Activated CD8-positive, alpha-beta memory T cell treated with anti-CD3 and anti-CD28 coated beads, Interleukin-2, amount 50 U/mL, for 1 hour (primary cell): ENCODE results near the gene MAN2A1.
"Not testable (repeated sequence)": the region's sequence is repeated elsewhere in the genome, so short reads cannot be mapped to it uniquely, and the experiment has no call there.

ENCODE experiments used
- DNase-seq: peaks from one replicate; pipeline ENCODE4 v3.0.0-alpha.2; 2020; ENCODE audit errors: extremely low read depth

MAN2A1 gene

DNA sequence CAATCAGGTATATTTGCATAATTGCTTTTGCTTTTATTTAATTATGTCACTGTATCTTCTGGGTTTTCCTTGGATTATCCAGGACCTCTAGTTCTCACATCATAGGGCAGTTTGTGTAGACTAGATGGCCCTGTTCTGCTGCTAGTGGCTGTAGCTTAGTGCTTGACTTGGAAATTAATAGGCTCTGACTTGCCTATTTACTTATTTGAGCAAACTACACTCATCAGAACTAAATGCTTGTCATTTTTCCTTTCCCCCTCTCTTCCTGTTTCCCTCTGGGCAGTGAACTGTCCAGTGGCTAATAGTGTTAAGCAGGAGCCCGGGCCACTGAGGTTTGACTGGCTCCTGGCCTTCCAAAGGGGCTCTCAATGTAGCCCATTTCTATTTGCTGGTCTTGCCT, 135.7 kb downstream of the MAN2A1 start:
- no peak for DNase-seq

DNA sequence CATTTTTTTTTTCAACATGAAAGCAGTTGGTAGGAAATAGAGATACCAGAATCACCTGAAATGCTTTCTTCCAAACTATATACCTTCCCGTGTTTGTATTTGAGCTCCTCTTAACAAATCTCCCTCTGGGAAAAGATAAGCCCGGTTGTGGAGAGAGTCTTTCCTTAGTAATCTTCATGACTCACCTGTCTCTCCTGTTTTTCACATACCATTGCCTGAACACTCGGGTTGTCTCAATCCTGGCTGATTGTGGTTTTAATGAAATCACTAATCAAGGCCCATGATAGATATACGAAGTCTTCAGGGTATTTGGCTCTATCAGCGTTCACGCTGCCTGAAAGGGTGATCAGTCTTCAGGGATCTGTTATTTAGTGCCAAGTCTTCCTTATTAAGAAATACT, 136.7 kb downstream of the MAN2A1 start:
- no peak for DNase-seq

DNA sequence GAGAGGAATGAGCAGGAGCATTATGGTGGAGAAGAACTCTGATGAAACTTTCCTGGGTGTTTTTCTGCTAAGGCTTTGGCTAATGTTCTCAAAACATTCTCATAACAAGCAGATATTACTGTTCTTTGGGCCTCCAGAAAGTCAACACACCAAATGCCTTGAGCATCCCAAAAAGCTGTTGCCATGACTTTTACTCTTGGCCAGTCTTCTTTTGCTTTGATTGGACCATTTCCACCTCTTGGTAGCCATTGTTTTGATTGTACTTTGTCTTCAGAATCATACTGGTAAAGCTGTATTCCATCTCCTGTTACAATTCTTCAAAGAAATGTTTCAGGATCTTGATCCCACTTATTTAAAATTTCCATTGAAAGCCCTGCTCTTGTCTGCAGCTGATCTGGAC, 139.6 kb downstream of the MAN2A1 start:
- no peak for DNase-seq

DNA sequence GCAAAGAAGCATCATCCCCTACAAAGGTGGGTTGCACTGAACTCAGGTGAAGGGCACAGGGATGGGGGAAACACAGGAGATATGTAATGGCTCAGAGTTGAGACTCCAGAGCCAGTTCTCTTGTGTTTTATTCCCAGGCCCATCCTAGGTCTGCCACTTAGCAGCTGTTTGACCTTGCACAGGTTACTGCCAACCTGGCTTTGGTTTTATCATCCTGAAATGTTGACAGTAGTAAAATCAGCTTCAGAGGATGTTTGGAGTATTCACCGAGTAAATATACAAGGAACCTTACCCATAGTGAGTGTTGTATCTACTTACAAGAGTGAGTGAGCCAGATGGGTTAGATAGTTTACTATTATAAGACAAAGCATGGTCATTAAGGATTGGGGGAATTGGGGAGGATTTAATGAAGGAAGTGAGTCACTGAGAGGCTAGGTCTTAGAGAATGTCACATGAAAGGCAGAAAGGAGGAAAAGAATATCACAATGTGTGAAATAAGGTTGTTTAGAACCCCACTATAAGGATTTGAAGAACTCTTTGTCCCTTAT, 141.3 kb downstream of the MAN2A1 start:
- no peak for DNase-seq

DNA sequence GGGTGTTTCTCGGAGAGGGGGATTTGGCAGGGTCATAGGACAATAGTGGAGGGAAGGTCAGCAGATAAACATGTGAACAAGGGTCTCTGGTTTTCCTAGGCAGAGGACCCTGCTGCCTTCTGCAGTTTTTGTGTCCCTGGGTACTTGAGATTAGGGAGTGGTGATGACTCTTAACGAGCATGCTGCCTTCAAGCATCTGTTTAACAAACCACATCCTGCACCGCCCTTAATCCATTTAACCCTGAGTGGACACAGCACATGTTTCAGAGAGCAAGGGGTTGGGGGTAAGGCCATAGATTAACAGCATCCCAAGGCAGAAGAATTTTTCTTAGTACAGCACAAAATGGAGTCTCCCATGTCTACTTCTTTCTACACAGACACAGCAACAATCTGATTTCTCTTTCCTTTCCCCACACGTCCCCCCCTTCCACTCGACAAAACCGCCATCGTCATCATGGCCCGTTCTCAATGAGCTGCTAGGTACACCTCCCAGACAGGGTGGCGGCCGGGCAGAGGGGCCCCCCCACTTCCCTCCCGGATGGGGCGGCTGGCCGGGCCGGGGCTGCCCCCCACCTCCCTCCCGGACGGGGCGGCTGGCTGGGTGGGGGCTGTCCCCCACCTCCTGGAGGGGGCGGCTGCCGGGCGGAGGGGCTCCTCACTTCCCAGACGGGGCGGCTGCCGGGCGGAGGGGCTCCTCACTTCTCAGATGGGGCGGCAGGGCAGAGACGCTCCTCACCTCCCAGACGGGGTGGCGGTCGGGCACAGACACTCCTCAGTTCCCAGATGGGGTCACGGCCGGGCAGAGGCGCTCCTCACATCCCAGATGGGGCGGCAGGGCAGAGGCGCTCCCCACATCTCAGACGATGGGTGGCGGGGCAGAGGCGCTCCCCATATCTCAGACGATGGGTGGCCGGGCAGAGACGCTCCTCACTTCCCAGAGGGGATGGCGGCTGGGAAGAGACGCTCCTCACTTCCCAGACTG, 142.8 kb downstream of the MAN2A1 start:
- not testable (repeated sequence) for DNase-seq

DNA sequence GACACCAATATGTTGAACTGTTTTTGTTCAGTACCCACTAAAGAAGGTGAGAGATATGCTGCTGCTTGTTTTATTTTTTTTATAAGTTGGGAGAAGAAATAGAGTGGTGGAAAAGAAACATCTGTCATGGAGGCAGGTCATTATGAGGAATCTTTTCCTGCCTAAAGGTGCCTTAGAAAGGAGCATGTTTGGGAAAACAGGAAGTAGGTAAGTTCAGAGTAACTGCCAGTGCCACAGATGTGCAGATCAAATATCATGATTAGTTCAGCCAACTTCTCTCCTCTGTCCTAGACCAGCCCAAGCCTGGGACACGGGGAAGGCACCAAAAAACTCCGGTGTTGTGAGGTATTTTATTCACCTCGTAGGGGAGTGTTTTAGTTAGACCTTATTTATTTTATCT, 144.2 kb downstream of the MAN2A1 start:
- no peak for DNase-seq

DNA sequence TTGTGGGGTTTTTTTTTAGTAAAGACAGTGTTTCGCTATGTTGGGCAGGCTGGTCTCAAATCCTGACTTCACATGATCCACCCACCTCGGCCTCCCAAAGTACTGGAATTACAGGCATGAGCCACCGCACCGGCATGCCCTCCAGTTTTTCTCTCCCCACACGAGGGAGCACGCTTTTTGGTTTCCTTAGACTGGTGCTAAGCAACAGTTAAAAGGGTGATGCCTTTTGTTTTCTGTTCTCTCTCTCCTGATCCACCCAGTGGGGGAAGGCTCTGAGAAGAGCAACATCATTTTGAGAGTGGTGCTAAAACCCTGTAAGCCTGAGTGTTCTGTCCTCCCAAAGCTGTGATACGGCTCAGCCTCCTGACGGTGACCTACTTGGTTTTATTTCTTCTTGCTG, 146.6 kb downstream of the MAN2A1 start:
- DNase-seq: no peak

DNA sequence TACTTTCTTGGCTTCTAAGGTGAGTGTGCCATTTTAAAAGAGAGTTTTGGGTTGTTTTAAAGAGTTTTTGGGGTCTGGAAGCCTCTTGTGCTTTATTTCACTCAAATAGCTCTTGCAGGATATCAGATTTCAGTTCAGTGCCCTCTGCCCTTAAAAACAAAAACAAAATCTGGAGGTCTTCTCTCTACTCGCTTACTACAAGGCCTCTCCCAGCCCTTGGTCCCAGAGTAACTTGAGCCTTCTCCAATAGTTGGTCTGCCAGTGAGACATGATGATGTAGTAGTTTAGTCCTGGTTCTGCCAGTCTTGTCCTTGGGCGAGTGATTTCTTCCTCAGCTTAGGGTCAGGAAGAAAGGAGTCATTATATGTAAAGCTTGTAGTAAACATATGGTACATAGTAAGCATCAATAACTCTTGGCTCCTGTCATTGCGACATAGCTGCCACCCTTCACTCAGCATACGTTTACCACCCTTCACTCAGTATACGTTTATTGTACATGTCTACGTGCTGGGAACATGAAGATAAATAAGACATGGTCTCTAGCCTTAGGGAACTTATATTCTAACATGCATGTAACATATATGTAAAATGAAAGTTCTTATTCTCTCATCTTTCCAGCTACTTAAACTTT, 147.6 kb downstream of the MAN2A1 start:
- no peak for DNase-seq

DNA sequence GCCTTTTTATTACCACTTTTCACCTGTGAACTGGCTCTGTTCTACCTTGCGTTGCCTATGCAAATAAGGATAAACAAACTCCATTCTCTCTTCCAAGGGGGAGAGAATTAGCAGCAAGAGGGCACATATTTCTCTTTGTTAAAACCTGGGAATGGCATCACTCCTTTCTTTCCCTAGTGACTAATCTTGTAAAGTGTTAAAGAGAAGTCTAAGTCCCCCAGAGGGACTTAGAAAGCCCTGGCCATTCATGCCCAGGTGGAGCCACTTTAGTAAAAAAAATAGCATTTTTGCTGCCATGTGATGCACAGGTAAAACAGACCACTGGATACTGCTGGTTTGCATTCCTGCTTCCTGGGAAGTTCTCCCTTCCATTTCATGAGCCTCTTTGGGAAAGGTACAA, 148.4 kb downstream of the MAN2A1 start:
- DNase-seq: no peak

DNA sequence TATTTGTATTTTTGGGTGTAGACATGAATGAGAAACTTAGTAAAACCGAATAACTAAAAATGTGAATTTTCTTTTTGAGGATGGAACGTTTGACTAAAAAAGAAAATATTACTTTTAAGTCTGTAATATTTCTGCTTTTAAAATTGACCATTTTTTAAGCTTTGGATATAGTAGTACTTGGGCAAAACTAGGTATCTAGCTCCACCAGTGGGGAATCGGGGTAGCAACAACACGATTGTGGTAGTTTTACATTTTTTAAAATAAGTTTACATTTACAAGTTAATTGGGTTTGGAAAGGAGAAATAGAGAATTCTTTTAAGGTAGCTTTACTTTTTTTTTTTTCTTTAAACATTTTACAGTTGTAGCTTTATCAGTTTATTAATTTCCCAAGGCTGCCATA, 154.4 kb downstream of the MAN2A1 start:
- DNase-seq: no peak

DNA sequence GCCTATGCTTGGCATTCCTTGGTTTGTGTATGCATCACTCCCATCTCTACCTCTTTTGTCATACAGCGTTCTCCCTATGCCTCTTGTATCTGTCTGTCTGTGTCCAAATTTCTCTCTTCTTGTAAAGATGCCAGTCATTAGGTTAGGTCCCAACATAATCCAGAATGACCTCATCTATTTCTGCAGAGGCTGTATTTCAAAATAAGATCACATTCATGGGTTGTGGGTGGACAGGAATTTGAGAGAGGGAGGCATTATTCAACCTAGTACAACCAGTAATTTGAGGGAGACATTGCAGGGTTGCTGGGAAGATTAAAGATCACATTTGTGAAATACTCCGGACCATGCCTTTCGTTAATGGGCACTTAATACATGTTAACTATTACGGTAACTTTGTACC, 155.0 kb downstream of the MAN2A1 start:
- no peak for DNase-seq

DNA sequence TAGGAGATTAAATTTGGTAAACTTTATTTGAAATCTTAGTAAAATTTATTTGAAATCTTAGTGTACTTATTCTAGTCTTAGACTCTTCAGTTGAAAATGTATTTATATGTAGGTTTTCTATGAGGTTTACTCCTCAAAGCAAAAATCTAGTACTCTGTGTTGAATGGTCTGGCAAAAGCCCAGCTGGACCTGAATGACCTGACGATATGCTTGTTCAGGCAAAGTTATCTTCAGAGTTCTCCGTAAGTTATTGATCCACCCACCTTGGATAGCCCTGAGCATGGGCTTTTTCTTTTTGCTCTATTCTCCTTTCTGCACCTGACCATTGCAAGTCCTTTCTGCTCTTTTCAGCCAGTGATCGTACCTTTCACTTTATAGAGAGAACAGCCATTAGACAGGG, 158.4 kb downstream of the MAN2A1 start:
- DNase-seq: no peak

DNA sequence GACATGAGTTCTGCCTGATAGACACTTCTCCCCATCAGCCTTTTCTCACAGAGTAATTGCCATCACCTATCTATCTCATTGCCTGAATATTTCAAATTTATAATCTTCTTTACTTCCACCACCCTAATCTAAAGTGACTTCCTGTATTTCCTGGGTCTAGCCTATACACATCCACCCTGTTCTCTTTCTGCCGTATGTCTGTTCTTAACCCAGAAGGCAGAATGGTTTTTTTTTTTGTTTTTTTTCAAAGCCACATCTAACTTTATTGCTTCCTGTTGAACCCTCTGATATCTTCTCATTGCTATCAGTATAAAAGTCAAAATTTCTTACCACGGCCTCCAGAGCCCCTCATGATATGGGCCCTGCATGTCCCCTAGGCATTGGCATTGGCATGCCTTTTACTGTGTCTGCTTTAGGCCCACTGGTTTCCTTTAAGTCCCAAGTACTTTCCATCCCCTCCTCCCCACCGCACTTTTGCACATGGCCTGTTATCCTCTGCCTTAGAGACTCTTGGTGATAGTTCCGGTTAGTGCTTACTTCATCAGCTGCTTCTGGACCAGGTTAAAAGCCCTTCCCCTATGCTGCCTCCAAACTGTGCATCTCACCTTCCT, 159.9 kb downstream of the MAN2A1 start:
- DNase-seq: no peak

DNA sequence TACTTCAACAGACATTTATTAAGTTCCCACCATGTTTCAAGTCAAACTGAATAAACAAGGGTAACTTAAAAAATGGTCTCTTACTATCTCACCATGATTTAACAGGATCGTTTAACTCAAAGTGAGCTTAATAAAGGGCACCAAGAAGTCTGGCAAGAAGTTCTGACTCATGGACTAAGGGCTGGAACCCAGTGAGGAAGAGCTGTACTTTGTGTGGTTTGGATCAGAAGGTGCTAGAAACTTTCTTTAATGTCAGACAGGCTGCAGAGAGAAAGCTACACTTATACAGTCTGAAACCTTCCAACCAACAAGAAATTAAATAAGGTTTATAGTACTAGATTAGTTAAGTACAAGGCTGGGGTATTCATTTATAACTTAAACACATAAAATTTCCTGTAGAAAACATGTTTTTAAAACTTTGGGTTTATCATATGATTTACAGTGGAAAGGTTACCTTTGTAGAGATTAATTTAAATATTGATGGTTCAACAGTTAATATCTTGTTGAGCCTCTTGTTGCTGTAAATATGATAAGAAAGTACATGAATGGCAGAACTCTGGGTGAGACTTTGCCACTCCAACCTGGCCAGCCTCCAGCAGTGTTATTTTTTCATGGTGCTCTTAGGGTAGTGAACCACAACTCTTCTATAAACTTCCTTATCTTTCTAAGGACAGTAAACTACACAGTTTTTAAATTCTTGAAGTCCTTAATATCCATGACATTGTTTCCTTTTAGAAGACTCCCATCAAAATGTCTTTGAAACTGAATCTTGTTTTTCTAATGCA, 162.8 kb downstream of the MAN2A1 start:
- DNase-seq: no peak

DNA sequence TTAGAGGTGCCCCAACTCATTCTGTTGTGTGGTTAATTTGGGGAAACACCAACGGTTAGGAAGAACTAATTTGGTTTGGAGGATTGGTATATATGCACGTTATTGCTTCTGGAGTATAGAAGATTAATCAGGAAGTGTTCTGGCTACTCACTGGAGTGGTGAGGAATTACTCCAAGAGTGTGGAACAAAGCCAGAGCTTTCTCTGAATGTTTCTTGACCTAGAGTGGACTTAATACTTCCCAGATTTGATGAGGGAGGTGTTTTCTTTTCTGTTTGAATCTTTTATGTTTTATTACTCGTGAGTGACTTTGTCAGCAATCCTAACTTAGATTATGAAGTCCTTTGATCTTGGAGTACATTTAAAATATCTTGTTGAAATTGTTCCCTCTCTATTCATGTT, 163.7 kb downstream of the MAN2A1 start:
- DNase-seq: no peak

DNA sequence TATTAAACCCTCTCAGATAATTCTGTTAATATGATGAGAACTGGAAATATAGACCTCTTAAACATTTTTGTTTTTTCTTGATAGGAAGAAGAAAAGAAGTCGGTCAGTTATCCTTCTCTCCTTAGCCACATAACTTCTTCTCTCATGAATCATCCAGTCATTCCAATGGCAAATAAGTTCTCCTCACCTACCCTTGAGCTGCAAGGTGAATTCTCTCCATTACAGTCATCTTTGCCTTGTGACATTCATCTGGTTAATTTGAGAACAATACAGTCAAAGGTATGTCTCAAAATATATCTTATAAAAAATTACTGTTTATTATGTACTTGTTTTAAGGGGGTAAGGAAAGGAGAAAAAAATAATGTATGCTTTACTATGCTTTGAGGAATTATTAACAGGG, 165.3 kb downstream of the MAN2A1 start:
- DNase-seq: no peak

DNA sequence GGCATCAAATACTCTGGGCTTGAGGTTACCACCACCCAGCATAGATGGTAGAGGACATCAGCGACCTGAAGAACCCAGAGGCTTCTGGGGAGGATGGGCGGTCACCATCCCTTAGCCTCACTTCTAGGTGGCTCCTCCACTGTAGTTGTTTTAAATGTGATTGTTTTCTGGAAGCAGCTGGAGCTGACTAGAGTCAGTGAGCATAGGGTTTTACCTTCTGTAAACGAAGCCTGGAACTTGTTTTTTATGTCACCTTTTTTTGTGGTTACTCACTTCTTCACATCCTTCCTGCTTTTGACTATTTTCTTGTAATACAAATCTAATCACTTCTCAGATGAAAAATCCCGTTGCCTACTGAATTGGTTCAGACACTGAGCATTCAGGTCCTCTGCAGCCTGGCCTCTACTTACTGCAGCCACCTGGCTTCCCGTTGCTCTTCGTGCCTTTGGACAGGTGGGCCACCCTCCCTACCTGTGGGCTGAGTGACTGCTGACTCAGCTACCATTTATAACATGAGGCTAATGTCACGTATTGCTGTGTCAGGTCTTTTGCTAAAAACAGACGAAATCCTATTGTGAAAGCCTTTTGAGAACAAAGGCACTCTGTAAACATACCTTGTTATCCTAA, 167.8 kb downstream of the MAN2A1 start:
- no peak for DNase-seq

DNA sequence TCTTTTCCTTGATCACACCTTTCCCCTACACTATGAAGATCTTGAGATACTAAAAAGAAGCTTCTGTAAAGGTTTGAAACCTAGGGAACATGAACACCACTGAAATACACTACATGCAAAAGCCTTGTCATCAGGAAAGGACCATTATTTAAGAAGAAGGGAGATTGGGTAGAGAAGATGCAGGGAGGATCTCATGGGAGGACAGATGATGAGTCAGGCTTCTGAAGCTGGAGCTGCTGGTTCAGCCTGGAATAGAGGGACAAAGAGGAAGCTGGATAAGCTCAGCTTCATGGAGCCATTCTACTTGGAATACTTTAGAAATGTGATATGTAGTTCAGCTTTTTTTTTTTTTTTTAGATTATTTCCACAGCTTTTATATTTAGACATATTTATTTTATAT, 169.8 kb downstream of the MAN2A1 start:
- DNase-seq: no peak

DNA sequence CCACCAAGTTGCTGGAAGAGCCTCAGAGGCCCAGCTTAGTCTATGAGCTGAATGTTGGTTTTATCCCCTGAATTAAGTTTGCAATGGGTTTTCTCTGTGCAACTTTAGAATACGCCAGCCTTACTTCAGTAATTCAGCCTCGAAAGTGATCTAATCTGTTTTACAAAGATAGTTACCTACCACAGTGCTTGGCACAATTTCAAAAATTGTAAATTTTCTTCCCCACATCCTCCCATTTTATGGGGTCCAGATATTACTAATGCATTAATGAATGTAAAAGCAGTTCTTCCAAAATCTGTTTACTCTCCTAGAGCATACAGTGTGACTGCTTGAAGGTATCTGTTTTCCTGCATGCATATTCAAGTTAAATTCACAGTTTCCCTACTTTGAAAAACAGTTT, 172.6 kb downstream of the MAN2A1 start:
- DNase-seq: no peak

DNA sequence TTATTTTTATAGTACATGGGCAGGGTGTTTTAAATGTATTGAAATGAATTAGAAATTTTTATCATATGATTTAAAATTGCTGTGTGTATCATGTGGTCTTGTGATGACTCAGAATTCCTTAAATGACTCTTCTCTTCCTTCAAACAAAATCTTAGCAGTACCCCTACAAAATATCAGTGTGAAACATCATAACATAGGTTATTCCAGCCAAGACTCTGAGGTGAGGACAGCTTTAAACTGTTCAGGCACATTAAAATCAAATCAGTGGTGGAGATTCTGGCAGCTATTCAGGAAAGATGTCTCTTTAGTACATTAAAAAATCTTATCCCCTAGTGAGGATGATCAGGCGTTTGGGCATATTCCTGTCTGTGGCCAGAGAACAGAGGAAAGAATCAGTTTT, 174.0 kb downstream of the MAN2A1 start:
- no peak for DNase-seq

DNA sequence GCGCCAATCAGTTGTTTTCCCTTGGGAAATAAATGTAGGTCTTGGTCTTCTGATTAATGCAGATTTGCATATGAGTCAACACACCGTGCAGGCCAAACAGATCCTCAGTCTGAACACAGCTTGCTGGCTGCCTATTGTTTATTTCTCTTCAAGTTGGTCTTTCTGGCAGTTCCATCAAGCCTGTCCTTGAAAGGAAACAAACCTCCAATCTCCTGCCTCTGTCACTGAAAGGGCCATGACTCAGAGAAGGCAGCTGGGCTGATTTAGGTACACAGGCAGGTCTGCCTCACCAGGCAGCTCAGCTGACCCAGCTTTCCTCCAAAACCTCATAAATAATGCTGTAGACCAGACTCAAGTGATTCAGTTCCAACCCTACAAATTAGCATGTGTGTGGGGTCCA, 175.9 kb downstream of the MAN2A1 start:
- DNase-seq: no peak
